Measurements from ENCODE around the gene MMP21. TPM values are rescaled to one million over a fixed set of nuclear protein-coding genes. Genes with fewer than 3 reads are reported as not detected.

The MMP21 gene
- total and polyA plus RNA-seq, 10 of the 15 experiments (the other 5 are each of a cell fraction or from before 2014, with no cell fraction given) = 0.08 to 0.24 TPM; not detected in 8

DNA sequence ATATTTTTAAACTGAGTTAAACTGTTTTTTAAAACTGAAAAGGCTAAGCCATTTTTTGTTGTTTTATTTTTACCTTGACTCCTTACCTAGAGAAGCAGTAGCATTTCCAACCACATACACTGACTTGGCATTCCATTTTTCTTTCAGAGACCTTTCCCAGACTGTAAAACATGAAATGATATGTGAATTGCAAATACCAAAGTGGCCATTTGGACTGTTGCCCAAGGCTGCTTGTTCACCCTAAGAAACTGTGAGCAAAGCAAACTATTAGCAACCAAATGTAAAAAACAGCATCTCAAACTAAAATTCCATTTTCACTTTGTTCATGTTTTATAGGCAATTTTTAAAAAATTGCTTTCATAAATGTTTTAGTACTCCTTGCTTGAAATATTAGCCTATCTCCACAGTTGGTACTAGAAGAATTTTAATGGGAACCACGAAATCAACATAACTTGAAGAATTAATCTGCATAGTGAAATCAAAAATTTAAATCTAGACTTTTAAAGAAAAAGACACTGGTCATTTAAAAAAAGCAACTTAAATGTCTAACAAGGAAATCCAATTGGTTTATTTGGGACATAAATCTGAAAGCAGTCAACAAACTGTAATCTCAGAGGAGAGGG is 36.6 kb upstream of the MMP21 start:
- Histone ChIP-seq H3K27me3 (replicated peaks in 1 of 2; ENCODE audit: control insufficient read depth in 2 of 2, insufficient read depth in 2 of 2, low read length in 1 of 2) (no peaks in the 10 kb centered on the region), H3K4me1 (ENCODE audit: control insufficient read depth, insufficient read depth, low read length) (no peaks in the 10 kb centered on the region), H3K79me2 (ENCODE audit: control insufficient read depth, insufficient read depth, low read length) (no peaks in the 10 kb centered on the region), H2AFZ (ENCODE audit: control insufficient read depth, low read depth, low read length) (no peak overlapping the region), H4K20me1 (ENCODE audit: control insufficient read depth, insufficient read depth) (no peaks in the 10 kb centered on the region), H3K36me3 (ENCODE audit: control insufficient read depth in 2 of 2, insufficient read depth in 2 of 2, low read length in 1 of 2) (peaks cover 0 to 20% of the 10 kb centered on the region in 2 experiments; a peak in 2 of 4 replicates), H3K4me3 (no peak overlapping the region), H3K9ac (ENCODE audit: control insufficient read depth, insufficient read depth, low read length) (no peak overlapping the region), H3K27ac (ENCODE audit: control insufficient read depth, insufficient read depth) (no peak overlapping the region), H3K4me2 (ENCODE audit: control insufficient read depth, insufficient read depth) (no peak overlapping the region), H3K9me3 (replicated peaks; ENCODE audit: control insufficient read depth, insufficient read depth, low read length) (no peaks in the 10 kb centered on the region)
- ChIA-PET CTCF (no interaction called here), RAD21 (ENCODE audit: unreplicated experiment) (no interaction called here), POLR2A (no interaction called here), SMC1A (ENCODE audit: uncharacterized antibody, unreplicated experiment) (no interaction called here)
- BruUV-seq (replicated peaks) = no TSS peak
- DNase-seq (ENCODE audit: low read depth, low spot score) (no peak), ATAC-seq (no peak), FAIRE-seq (no peak)
- TF ChIP-seq SIN3A (IDR thresholded peaks at IDR 0.05; ENCODE audit: low read depth, low read length) (no peak), ASH2L (IDR thresholded peaks at IDR 0.05; ENCODE audit: borderline replicate concordance, low read depth) (no peak), BRCA1 (IDR thresholded peaks at IDR 0.05; ENCODE audit: low read depth, low read length) (no peak), SIX5 (IDR thresholded peaks at IDR 0.05; ENCODE audit: low read depth, low read length, severe bottlenecking) (no peak), BMI1 (IDR thresholded peaks at IDR 0.05; ENCODE audit: borderline replicate concordance) (no peak), SMAD1 (IDR thresholded peaks at IDR 0.05; ENCODE audit: low read depth, partially characterized antibody) (no peak), FOXK2 (IDR thresholded peaks at IDR 0.05) (no peak), TCF12 (IDR thresholded peaks at IDR 0.05; ENCODE audit: low read depth, low read length) (no peak), HDAC2 (IDR thresholded peaks at IDR 0.05) (no peak), ZSCAN29 (IDR thresholded peaks at IDR 0.05) (no peak), MEF2A (IDR thresholded peaks at IDR 0.05; ENCODE audit: insufficient read depth, low read depth, low read length) (no peak), FOXM1 (IDR thresholded peaks at IDR 0.05; ENCODE audit: low read depth, low read length) (no peak), STAT3 (IDR thresholded peaks at IDR 0.05; ENCODE audit: low read depth, low read length) (no peak), LARP7 (IDR thresholded peaks at IDR 0.05) (no peak), RB1 (IDR thresholded peaks at IDR 0.05; ENCODE audit: borderline replicate concordance) (no peak), JUND (IDR thresholded peaks at IDR 0.05; ENCODE audit: low read depth, low read length) (no peak), PML (IDR thresholded peaks at IDR 0.05; ENCODE audit: low read length) (no peak)
- TF ChIP-seq, protein P1, sequence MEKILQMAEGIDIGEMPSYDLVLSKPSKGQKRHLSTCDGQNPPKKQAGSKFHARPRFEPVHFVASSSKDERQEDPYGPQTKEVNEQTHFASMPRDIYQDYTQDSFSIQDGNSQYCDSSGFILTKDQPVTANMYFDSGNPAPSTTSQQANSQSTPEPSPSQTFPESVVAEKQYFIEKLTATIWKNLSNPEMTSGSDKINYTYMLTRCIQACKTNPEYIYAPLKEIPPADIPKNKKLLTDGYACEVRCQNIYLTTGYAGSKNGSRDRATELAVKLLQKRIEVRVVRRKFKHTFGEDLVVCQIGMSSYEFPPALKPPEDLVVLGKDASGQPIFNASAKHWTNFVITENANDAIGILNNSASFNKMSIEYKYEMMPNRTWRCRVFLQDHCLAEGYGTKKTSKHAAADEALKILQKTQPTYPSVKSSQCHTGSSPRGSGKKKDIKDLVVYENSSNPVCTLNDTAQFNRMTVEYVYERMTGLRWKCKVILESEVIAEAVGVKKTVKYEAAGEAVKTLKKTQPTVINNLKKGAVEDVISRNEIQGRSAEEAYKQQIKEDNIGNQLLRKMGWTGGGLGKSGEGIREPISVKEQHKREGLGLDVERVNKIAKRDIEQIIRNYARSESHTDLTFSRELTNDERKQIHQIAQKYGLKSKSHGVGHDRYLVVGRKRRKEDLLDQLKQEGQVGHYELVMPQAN (conservative IDR thresholded peaks at IDR 0.05) = no peak
- TF ChIP-seq, protein P2, sequence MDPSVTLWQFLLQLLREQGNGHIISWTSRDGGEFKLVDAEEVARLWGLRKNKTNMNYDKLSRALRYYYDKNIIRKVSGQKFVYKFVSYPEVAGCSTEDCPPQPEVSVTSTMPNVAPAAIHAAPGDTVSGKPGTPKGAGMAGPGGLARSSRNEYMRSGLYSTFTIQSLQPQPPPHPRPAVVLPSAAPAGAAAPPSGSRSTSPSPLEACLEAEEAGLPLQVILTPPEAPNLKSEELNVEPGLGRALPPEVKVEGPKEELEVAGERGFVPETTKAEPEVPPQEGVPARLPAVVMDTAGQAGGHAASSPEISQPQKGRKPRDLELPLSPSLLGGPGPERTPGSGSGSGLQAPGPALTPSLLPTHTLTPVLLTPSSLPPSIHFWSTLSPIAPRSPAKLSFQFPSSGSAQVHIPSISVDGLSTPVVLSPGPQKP (IDR thresholded peaks at IDR 0.05; ENCODE audit: low read depth, low read length) = no peak
- 78% methylated on average over 1 of the region's 1 CpG for WGBS (ENCODE audit: insufficient coverage, insufficient replicate concordance, low lambda C conversion rate, missing lambda C conversion rate)
- intact Hi-C loops (cut with micrococcal nuclease; ENCODE audit: unreplicated experiment) = no loop called here
- in situ Hi-C loops (cut with MboI) = no loop called here
